GM21528 (cell line): ENCODE measurements around the gene DYRK3.

Experiments
- ATAC-seq: cut with Tn5 transposase; IDR thresholded peaks from one replicate; pipeline ENCODE4 v1.9.1; 2021; ENCODE audit warnings: mild to moderate bottlenecking, moderate library complexity; ENCODE audit not compliant: unreplicated experiment, low FRiP score

DYRK3 gene

DNA sequence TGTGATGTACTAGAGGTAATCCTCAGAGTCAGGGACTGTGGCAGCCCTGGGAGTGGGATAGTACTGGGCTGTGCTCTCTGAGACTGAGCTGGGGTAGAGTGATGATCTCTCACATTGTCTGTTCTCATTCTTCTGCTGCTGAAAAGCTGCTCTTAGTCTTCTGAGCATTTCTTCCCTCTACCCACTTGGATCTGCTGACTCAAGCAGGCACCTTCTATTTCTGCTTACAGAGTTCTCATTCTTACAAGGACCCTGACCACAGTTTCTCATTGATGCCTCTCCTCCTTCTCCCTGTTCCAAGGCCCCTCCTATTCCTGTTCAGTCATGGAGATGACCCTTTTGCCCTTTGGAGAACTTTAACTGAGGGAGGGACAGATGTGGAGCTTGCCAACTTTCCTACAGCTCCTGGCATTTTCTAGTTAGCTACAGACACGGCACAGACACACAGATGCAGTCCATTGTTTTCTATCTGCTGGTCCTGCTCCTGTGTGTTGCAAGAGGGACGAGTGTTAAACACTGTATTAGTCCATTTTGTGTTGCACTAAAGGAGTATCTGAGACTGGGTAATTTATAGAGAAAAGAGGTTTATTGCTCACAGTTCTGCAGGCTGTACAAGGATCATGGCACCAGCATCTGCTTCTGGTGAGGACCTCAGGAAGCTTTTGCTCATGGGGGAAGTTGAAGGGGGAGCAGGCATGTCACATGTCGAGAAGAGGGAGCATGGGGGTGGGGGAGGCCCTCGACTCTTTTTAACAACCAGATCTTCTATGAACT lies 61.7 kb downstream of the DYRK3 start:
- ATAC-seq, result no peak

DNA sequence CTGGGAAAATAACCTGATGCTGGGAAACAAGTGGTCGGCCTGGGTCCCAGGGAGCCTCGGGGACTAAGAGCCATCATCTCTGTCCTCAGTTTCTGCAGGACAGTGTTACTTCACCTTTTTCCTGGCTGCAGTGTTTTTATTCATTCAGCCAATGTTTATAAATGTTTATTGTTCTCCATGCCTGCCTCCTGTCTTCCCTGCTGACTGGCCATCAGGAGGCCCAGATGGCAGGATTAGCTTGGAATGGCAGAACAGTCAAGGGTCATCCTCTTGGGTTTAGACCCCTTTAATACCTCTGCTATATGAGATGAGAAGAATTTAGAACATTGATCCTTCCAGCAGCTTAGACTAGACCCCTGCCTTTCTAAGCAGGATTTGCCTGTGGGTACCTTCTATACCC lies 62.7 kb downstream of the DYRK3 start:
- ATAC-seq, result no peak
